Heart right ventricle (tissue), 16 donors: ENCODE results near the gene CSTF3. TPM values are rescaled to one million over a fixed set of nuclear protein-coding genes. Genes with fewer than 3 reads are reported as not detected.
A peak's percentile ranks its signal among the peaks of the same experiment; 100 is the strongest.
"Not testable (repeated sequence)": the region's sequence is repeated elsewhere in the genome, so short reads cannot be mapped to it uniquely, and the experiment has no call there.

Experiments used
- ATAC-seq, 8 donors: fragments of 200-7000 bp; cut with Tn5 transposase; one replicate each; pipeline ENCODE4 v1.9.1; 2020; ENCODE audit warnings: mild to moderate bottlenecking in 8 of 8, moderate library complexity in 8 of 8, moderate number of reproducible peaks in 1 of 8
- DNase-seq, 2 donors: peaks; one replicate each; pipeline ENCODE4 v3.0.0-alpha.2; 2020
- H3K27ac ChIP-seq, 10 donors: fragments of 200-600 bp; sonication (generic) in 2 of 10; one replicate each; pipeline versions ENCODE4 v1.5.0 to v1.8.0; 2020 to 2022; ENCODE audit warnings: mild to moderate bottlenecking in 3 of 10
- H3K27me3 ChIP-seq, 7 donors: fragments of 200-600 bp; one replicate each; pipeline ENCODE4 v1.8.0; 2021 to 2022; ENCODE audit warnings: mild to moderate bottlenecking in 2 of 7
- H3K36me3 ChIP-seq, 9 donors: fragments of 200-600 bp; sonication (generic) in 1 of 9; one replicate each; pipeline versions ENCODE4 v1.5.0 to v1.8.0; 2020 to 2022; ENCODE audit warnings: mild to moderate bottlenecking in 2 of 9
- H3K4me1 ChIP-seq, 9 donors: fragments of 200-600 bp; sonication (generic) in 1 of 9; one replicate each; pipeline versions ENCODE4 v1.5.0 to v1.8.0; 2020 to 2022; ENCODE audit warnings: mild to moderate bottlenecking in 4 of 9
- H3K4me3 ChIP-seq, 10 donors: fragments of 200-600 bp; sonication (generic) in 2 of 10; one replicate each; pipeline versions ENCODE4 v1.5.0 to v1.8.0; 2020 to 2022; ENCODE audit warnings: mild to moderate bottlenecking in 7 of 10, moderate library complexity in 2 of 10
- H3K9me3 ChIP-seq, 11 donors: fragments of 200-600 bp in 10 of 11; sonication (generic) in 2 of 11; one replicate each; pipeline versions ENCODE4 v1.5.0 to v1.8.0; 2013 to 2022; ENCODE audit warnings: mild to moderate bottlenecking in 2 of 11, control low read depth in 1 of 11, moderate library complexity in 1 of 11
- WGBS, 2 donors: extraction: QIAGEN DNeasy Blood & Tissue Kit; methylation state at CpG; one replicate each; pipeline ENCODE4 v1.1.7; 2013; ENCODE audit warnings: inconsistent platforms in 1 of 2; 5-methylcytosine and 5-hydroxymethylcytosine counted together
- intact Hi-C, 10 donors: fragments of 100-400 bp; cut with DNase I; formaldehyde crosslinking; loops; one replicate each; pipeline versions ENCODE4 v1.11.1 to v1.14.2; 2022
- polyA plus RNA-seq, 2 donors: library from polyadenylated mRNA; stranded (reverse); fragments of 200-250 nt; gene quantifications; one replicate each; pipeline ENCODE4 v1.2.3, GENCODE V29; 2013
- total RNA-seq, 10 donors: library from RNA; stranded (reverse); fragmentation: NEBNext Ultra II Directional in 3 of 10; extraction: Animal tissue kit (Norgen Biotek cat#: 25700) in 3 of 10; gene quantifications; one replicate each; pipeline versions ENCODE4 v1.2.1 to v1.2.4, GENCODE V29; 2021 to 2023
- TF ChIP-seq, protein P1 (sequence below), 9 donors: fragments of 200-600 bp; sonication (generic) in 2 of 9; IDR thresholded peaks; one replicate each; pipeline versions ENCODE4 v1.5.0 to v1.8.0; 2021 to 2022; ENCODE audit warnings: antibody characterized with exemption in 9 of 9, mild to moderate bottlenecking in 5 of 9, moderate library complexity in 1 of 9
- donor health status: Arrhythmogenic right ventricular cardiomyopathy.
- donor health status: ischemic (EF 13 %, LVEDD 7.1; RV severe dilation, severe dysfunction).
- donor health status: healthy with polysubstance abuse.
- donor health status: DM: no; HTN: yes; CAD: no.
- donor health status: DM: no; HTN: no; CAD: no.
- donor health status: ischemic (EF 25% LVEDD 6.9; RV normal size, moderate dysfunction).
- donor health status: ischemic (EF 25% LVEDD 5.7; RV mildly dilated, moderate dysfunction).
- donor health status: healthy.
- donor health status: DM: yes; HTN: yes; CAD: no.
- donor health status: Ischemic cardiomyopathy.
- donor health status: ischemic (EF 35%, LVEDD 5.7; RV mildly dilated, moderate dysfunction).
- donor health status: nonischemic (EF 11% LVEDD 7.7; RV severe dilation, severe dysfunction).
- donor health status: DM: yes; HTN: yes; CAD: no.
- donor health status: PGD.
- donor health status: ischemic (EF 29% LVEDD 5.4; RV normal size, mild dysfunction).
- donor health status: nonischemic (EF 23%, LVEDD 6.1; RV moderate dilation, normal function).

CSTF3 gene
- total and polyA plus RNA-seq, 12 donors: 8.6 to 46.1 (median 12.7) TPM

- ATAC-seq (no peak), DNase-seq (no peak)
- 1% methylated on average over 7 of the region's 7 CpGs for whole genome bisulfite sequencing, 2 donors
- no peaks in the 10 kb centered on the region for H3K36me3 ChIP-seq
- peak overlapping the region in 6 of 10 donors; percentile 76 to 89 (median 84) for H3K27ac ChIP-seq
- TF ChIP-seq, protein P1, sequence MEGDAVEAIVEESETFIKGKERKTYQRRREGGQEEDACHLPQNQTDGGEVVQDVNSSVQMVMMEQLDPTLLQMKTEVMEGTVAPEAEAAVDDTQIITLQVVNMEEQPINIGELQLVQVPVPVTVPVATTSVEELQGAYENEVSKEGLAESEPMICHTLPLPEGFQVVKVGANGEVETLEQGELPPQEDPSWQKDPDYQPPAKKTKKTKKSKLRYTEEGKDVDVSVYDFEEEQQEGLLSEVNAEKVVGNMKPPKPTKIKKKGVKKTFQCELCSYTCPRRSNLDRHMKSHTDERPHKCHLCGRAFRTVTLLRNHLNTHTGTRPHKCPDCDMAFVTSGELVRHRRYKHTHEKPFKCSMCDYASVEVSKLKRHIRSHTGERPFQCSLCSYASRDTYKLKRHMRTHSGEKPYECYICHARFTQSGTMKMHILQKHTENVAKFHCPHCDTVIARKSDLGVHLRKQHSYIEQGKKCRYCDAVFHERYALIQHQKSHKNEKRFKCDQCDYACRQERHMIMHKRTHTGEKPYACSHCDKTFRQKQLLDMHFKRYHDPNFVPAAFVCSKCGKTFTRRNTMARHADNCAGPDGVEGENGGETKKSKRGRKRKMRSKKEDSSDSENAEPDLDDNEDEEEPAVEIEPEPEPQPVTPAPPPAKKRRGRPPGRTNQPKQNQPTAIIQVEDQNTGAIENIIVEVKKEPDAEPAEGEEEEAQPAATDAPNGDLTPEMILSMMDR (IDR thresholded peaks at IDR 0.05): no peak
- intact Hi-C loops: loop anchor here in 7 of 10 donors (2.0 to 10.0 kb wide), 7 partner anchors 94 to 534 kb away; partner anchors contain the start of gene HIPK3 (in 5 of the 7)
- H3K9me3 ChIP-seq: no peaks in the 10 kb centered on the region
- peaks cover 0 to 53% (median 34%) of the 10 kb centered on the region in 9 donors for H3K4me1 ChIP-seq
- H3K27me3 ChIP-seq: no peaks in the 10 kb centered on the region
- H3K4me3 ChIP-seq: peak overlapping the region; percentile 42 to 83 (median 74)
Observed at GRCh38 chr11:33160587-33160986, 693 bp downstream of the CSTF3 start.

DNA sequence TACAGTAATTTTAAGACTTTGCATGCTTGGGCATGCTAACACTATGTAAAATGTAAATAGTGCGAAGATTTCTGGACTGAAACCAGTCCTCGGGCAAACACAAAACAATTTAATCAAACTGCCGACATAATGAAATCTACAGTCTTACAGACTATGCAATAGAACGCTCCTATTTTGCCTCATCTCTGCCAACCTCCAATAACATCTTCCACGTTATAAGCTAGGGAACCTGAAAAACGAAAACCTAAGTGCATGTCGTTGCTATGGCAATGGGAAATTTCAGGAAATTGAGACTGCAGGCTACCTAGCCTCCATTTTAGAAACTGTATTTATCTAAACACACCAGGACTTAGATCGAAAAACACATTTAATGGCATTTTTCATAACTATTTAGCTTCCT, 1.1 kb downstream of the CSTF3 start:
- Histone ChIP-seq H3K4me3 (peak overlapping the region; percentile 42 to 83 (median 74)), H3K4me1 (peaks cover 0 to 53% (median 34%) of the 10 kb centered on the region in 9 donors), H3K27ac (peak overlapping the region in 1 of 10 donors; percentile 89), H3K9me3 (no peaks in the 10 kb centered on the region), H3K36me3 (no peaks in the 10 kb centered on the region), H3K27me3 (no peaks in the 10 kb centered on the region)
- TF ChIP-seq, protein P1 (IDR thresholded peaks at IDR 0.05): no peak
- intact Hi-C loops: loop anchor here in 7 of 10 donors (2.0 to 10.0 kb wide), 7 partner anchors 95 to 535 kb away; partner anchors contain the start of gene HIPK3 (in 5 of the 7)
- no peak for DNase-seq
- WGBS, 2 donors: 15 to 18% methylated on average over 8 of the region's 8 CpGs
- ATAC-seq: no peak

DNA sequence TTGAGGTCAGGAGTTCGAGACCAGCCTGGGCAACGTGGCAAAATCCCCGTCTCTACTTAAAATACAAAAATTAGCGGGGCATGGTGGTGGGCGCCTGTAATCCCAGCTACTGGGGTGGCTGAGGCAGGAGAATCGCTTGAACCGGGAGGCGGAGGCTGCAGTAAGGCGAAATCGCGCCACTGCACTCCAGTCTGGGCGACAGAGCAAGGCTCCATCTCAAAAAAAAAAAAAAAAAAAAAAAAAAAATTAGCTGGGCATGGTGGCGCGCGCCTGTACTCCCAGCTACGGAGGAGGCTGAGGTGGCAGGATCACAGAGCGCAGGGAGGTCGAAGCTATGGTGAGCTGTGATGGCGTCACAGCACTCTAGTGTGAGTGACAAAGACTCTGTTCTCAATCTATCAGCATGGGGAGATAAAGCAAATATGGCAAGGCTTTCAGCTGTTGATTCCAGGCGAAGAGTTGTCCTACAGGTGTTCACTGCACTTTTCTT, 1.9 kb downstream of the CSTF3 start:
- intact Hi-C loops, DNase-seq, H3K9me3 ChIP-seq, H3K36me3 ChIP-seq, H3K27ac ChIP-seq, H3K27me3 ChIP-seq, ATAC-seq: not testable (repeated sequence)
- 90 to 93% methylated on average over 20 of the region's 20 CpGs for WGBS, 2 donors
- peak overlapping the region in 3 of 10 donors; percentile 81 to 83 (median 83) for H3K4me3 ChIP-seq
- H3K4me1 ChIP-seq: peaks cover 0 to 53% (median 34%) of the 10 kb centered on the region in 9 donors

DNA sequence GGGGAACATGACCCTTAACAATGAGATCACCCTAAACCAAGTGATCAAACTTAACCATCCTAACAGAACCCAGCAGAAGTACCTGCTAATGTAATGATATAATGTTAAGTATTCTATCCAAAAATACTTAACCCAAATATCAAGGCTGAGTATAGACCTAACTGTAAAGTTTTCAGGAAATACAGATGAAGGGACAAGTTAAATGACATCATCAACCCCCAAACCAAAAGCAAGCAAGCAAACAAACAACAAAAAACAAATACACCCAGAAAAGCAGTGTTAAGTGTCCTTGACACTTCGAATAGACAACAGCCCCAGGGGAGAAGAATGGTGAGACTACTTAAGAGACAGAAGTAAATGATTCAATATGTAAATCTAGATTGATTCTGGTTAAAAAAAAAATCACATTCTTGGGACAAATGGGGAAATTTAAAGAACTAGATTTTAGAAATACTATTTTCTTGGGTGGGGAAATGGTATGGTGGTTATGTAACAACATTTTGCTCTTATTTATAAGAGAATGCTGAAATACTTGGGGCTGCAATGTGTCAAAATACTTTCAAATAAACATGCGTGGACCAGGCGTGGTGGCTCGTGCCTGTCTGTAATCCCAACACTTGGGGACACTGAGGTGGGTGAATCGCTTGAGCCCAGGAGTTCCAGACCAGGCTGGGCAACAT, 2.5 kb downstream of the CSTF3 start:
- no peak for DNase-seq
- Histone ChIP-seq H3K4me1 (peaks cover 0 to 53% (median 34%) of the 10 kb centered on the region in 9 donors), H3K9me3 (no peaks in the 10 kb centered on the region), H3K27ac (no peak overlapping the region), H3K4me3 (no peak overlapping the region), H3K36me3 (no peaks in the 10 kb centered on the region), H3K27me3 (no peaks in the 10 kb centered on the region)
- ATAC-seq: no peak
- TF ChIP-seq, protein P1 (IDR thresholded peaks at IDR 0.05): no peak
- WGBS, 2 donors: 84 to 88% methylated on average over 5 of the region's 5 CpGs
- intact Hi-C loops: no loop called here
